SK-N-SH (cell line): ENCODE measurements around the gene HMG20A. TPM values are rescaled to one million over a fixed set of nuclear protein-coding genes. Genes with fewer than 3 reads are reported as not detected.

Source experiments
- CTCF ChIA-PET: fragments of 300-600, 350-600 bp; formaldehyde crosslinking; extraction: SDS; loops from one replicate; lab custom pipeline; 2021; lab: Yijun Ruan, JAX
- POLR2A ChIA-PET: fragments of 350-600 bp; sonication (Branson Sonifier 250); formaldehyde crosslinking; extraction: SDS; loops from one replicate; lab custom pipeline; 2020; ENCODE audit warnings: antibody characterized with exemption, inconsistent platforms; lab: Yijun Ruan, JAX
- DNase-seq: peaks from one replicate; pipeline ENCODE4 v3.0.0; 2012
- H2AFZ ChIP-seq: fragments of 200-600 bp; sonication (generic); 2 replicates; pipeline ENCODE4 v1.8.1; 2016; ENCODE audit warnings: antibody characterized with exemption, mild to moderate bottlenecking, low read depth
- H3F3A ChIP-seq: fragments of 200-600 bp; sonication (generic); replicated peaks from 2 replicates; pipeline ENCODE3; 2016; ENCODE audit warnings: antibody characterized with exemption, mild to moderate bottlenecking; ENCODE audit not compliant: insufficient read depth
- H3K27ac ChIP-seq, 2 experiments: fragments of 200-500 bp in 1 of 2; fragments of 200-600 bp in 1 of 2; sonication (Bioruptor generic) in 1 of 2; sonication (generic), shearing (Covaris generic) in 1 of 2; 2 replicates each; pipeline versions ENCODE4 v1.5.1 to v1.6.1; 2014 to 2016; ENCODE audit warnings: low read depth in 2 of 2, inconsistent platforms in 1 of 2, low read length in 1 of 2, mild to moderate bottlenecking in 1 of 2, mixed read lengths in 1 of 2
- H3K27me3 ChIP-seq: fragments of 200-600 bp; sonication (generic), shearing (Covaris generic); 2 replicates; pipeline ENCODE4 v1.6.1; 2016; ENCODE audit warnings: mixed run types; ENCODE audit not compliant: insufficient read depth
- H3K36me3 ChIP-seq, 2 experiments: fragments of 200-500 bp in 1 of 2; fragments of 200-600 bp in 1 of 2; sonication (Bioruptor generic) in 1 of 2; sonication (generic) in 1 of 2; replicated peaks in 1 of 2; 2 replicates each; pipeline versions ENCODE3 to v1.5.1; 2014 to 2016; ENCODE audit warnings: low read length in 1 of 2, mild to moderate bottlenecking in 1 of 2; ENCODE audit not compliant: insufficient read depth in 2 of 2, control insufficient read depth in 1 of 2
- H3K4me1 ChIP-seq, 2 experiments: fragments of 200-500 bp in 1 of 2; fragments of 200-600 bp in 1 of 2; sonication (Bioruptor generic) in 1 of 2; sonication (generic), shearing (Covaris generic) in 1 of 2; 2 replicates each; pipeline versions ENCODE4 v1.5.1 to v1.6.1; 2014 to 2016; ENCODE audit warnings: low read depth in 1 of 2, low read length in 1 of 2, mixed run types in 1 of 2; ENCODE audit not compliant: insufficient read depth in 2 of 2, control insufficient read depth in 1 of 2
- H3K4me2 ChIP-seq: fragments of 200-600 bp; sonication (generic), shearing (Covaris generic); 2 replicates; pipeline ENCODE4 v1.6.1; 2017; ENCODE audit warnings: mixed run types
- H3K4me3 ChIP-seq, 2 experiments: fragments of 200-500 bp in 1 of 2; fragments of 200-600 bp in 1 of 2; sonication (Bioruptor generic) in 1 of 2; sonication (generic), shearing (Covaris generic) in 1 of 2; 2 replicates each; pipeline versions ENCODE4 v1.5.1 to v1.8.1; 2014 to 2016; ENCODE audit warnings: low read depth in 2 of 2, inconsistent platforms in 1 of 2, low read length in 1 of 2, mild to moderate bottlenecking in 1 of 2, mixed read lengths in 1 of 2, moderate library complexity in 1 of 2
- H3K79me2 ChIP-seq: fragments of 200-600 bp; sonication (generic); 2 replicates; pipeline ENCODE4 v1.8.1; 2017; ENCODE audit warnings: mild to moderate bottlenecking; ENCODE audit not compliant: insufficient read depth
- H3K9ac ChIP-seq: fragments of 200-600 bp; sonication (generic); 2 replicates; pipeline ENCODE4 v1.6.1; 2017; ENCODE audit warnings: mixed run types
- H3K9me2 ChIP-seq: fragments of 200-600 bp; sonication (generic); 2 replicates; pipeline ENCODE4 v1.6.1; 2017; ENCODE audit warnings: mixed run types
- H3K9me3 ChIP-seq: fragments of 200-600 bp; sonication (generic); 2 replicates; pipeline ENCODE4 v1.6.1; 2017; ENCODE audit warnings: mixed run types, mild to moderate bottlenecking, moderate library complexity
- H4K20me1 ChIP-seq: fragments of 200-600 bp; sonication (generic); 2 replicates; pipeline ENCODE4 v1.6.1; 2017; ENCODE audit warnings: mild to moderate bottlenecking, mixed run types; ENCODE audit not compliant: insufficient read depth
- FOSL2 ChIP-seq: IDR thresholded peaks from 2 replicates; pipeline ENCODE4 v1.4.0; 2012; ENCODE audit warnings: low read depth, mild to moderate bottlenecking, moderate library complexity, borderline replicate concordance
- FOXM1 ChIP-seq: IDR thresholded peaks from 2 replicates; pipeline ENCODE4 v1.4.0; 2012; ENCODE audit warnings: low read depth, mild to moderate bottlenecking
- GABPA ChIP-seq: IDR thresholded peaks from 2 replicates; pipeline ENCODE4 v1.4.0; 2012; ENCODE audit warnings: low read depth, mild to moderate bottlenecking
- IRF3 ChIP-seq: fragments of 150-350 bp; IDR thresholded peaks from 2 replicates; pipeline ENCODE4 v1.6.1; 2016; ENCODE audit warnings: mild to moderate bottlenecking, low read depth, low read length
- MAX ChIP-seq: IDR thresholded peaks from 2 replicates; pipeline ENCODE4 v1.4.0; 2012; ENCODE audit warnings: low read depth
- MEF2A ChIP-seq: IDR thresholded peaks from 2 replicates; pipeline ENCODE4 v1.4.0; 2012; ENCODE audit warnings: low read depth, borderline replicate concordance
- MXI1 ChIP-seq: IDR thresholded peaks from 2 replicates; pipeline ENCODE4 v1.6.1; 2012; ENCODE audit warnings: mild to moderate bottlenecking, low read depth, low read length, improper control_type of control experiment
- NRF1 ChIP-seq: IDR thresholded peaks from 2 replicates; pipeline ENCODE4 v1.6.1; 2012; ENCODE audit warnings: low read depth, mild to moderate bottlenecking, low read length
- POLR2AphosphoS5 ChIP-seq: IDR thresholded peaks from 2 replicates; pipeline ENCODE4 v1.6.1; 2012; ENCODE audit warnings: low read depth, low read length
- REST ChIP-seq: IDR thresholded peaks from 2 replicates; pipeline ENCODE4 v1.6.1; 2012; ENCODE audit warnings: mild to moderate bottlenecking, low read depth, low read length, moderate library complexity
- RFX5 ChIP-seq: IDR thresholded peaks from 2 replicates; pipeline ENCODE4 v1.6.1; 2012; ENCODE audit warnings: mild to moderate bottlenecking, improper control_type of control experiment, low read length
- TEAD4 ChIP-seq: IDR thresholded peaks from 2 replicates; pipeline ENCODE4 v1.4.0; 2012; ENCODE audit warnings: mild to moderate bottlenecking, borderline replicate concordance; ENCODE audit not compliant: insufficient read depth
- USF1 ChIP-seq: IDR thresholded peaks from 2 replicates; pipeline ENCODE4 v1.4.0; 2012; ENCODE audit warnings: low read depth, borderline replicate concordance
- USF2 ChIP-seq: fragments of 150-350 bp; IDR thresholded peaks from 2 replicates; pipeline ENCODE4 v1.6.1; 2017; ENCODE audit warnings: antibody characterized with exemption, low read length, low read depth, borderline replicate concordance
- whole genome bisulfite sequencing: methylation state at CpG from one replicate; pipeline ENCODE4 v1.1.6; 2017; ENCODE audit warnings: low lambda C conversion rate; 5-methylcytosine and 5-hydroxymethylcytosine counted together
- polyA plus RNA-seq, 3 experiments: library from polyadenylated mRNA; depleted of rRNA; stranded (reverse); fragments of >200 nt; gene quantifications; 2 replicates each; pipeline ENCODE4 v1.2.3, GENCODE V29; 2012

The HMG20A gene
- polyA plus RNA-seq, 1 of the 3 experiments (the other 2 are of a cell fraction), result 27.7 TPM

- peaks cover 20% of the 10 kb centered on the region for H3F3A ChIP-seq
- H3K79me2 ChIP-seq, result no peaks in the 10 kb centered on the region
- TF ChIP-seq MAX, result no peak
- no peak for TF ChIP-seq REST
- no peak for TF ChIP-seq USF1
- H3K9ac ChIP-seq, result no peak overlapping the region
- H3K4me3 ChIP-seq, result no peak overlapping the region
- no peaks in the 10 kb centered on the region for H3K9me2 ChIP-seq
- 76% methylated on average over 2 of the region's 2 CpGs for WGBS
- H3K4me1 ChIP-seq, result peaks cover 37 to 41% of the 10 kb centered on the region in 2 experiments
- peaks cover 0 to 5% of the 10 kb centered on the region in 2 experiments for H3K36me3 ChIP-seq
- POLR2A ChIA-PET, result no interaction called here
- no peak overlapping the region for H3K4me2 ChIP-seq
- DNase-seq, result no peak
- H3K27me3 ChIP-seq, result no peaks in the 10 kb centered on the region
- no peaks in the 10 kb centered on the region for H4K20me1 ChIP-seq
- H2AFZ ChIP-seq, result no peak overlapping the region
- no peak overlapping the region for H3K27ac ChIP-seq
- CTCF ChIA-PET, result interaction anchor here (0.9 to 5.3 kb wide), 5 partner anchors 44 to 387 kb away, joined by 4 to 69 read pairs (median 9); no protein-coding TSS in a partner anchor
- H3K9me3 ChIP-seq, result no peaks in the 10 kb centered on the region
Measured at GRCh38 chr15:77494073-77494867, 73.6 kb downstream of the HMG20A start.

GRCh38 chr15:77494964-77495363, 74.3 kb downstream of the HMG20A start:
- Histone ChIP-seq H3K4me1 (peaks cover 41 to 43% of the 10 kb centered on the region in 2 experiments), H3F3A (peaks cover 20% of the 10 kb centered on the region), H3K79me2 (no peaks in the 10 kb centered on the region), H3K27me3 (no peaks in the 10 kb centered on the region), H3K9ac (no peak overlapping the region), H3K4me3 (no peak overlapping the region), H2AFZ (no peak overlapping the region), H3K9me2 (no peaks in the 10 kb centered on the region), H3K27ac (no peak overlapping the region), H4K20me1 (no peaks in the 10 kb centered on the region), H3K9me3 (no peaks in the 10 kb centered on the region), H3K4me2 (no peak overlapping the region), H3K36me3 (peaks cover 0 to 5% of the 10 kb centered on the region in 2 experiments)
- POLR2A ChIA-PET, result no interaction called here
- over 99% methylated on average over 7 of the region's 7 CpGs for WGBS
- CTCF ChIA-PET, result interaction anchor here (0.8 to 5.3 kb wide), 6 partner anchors 11 to 375 kb away, joined by 3 to 69 read pairs (median 12); no protein-coding TSS in a partner anchor
- DNase-seq, result no peak
- TF ChIP-seq FOXM1 (no peak), FOSL2 (no peak), TEAD4 (no peak), RFX5 (no peak), MEF2A (no peak), IRF3 (no peak), GABPA (no peak), USF2 (no peak), MXI1 (no peak), NRF1 (no peak), POLR2AphosphoS5 (no peak), USF1 (no peak)
